ENCODE results near the gene KIF4A.

DNA sequence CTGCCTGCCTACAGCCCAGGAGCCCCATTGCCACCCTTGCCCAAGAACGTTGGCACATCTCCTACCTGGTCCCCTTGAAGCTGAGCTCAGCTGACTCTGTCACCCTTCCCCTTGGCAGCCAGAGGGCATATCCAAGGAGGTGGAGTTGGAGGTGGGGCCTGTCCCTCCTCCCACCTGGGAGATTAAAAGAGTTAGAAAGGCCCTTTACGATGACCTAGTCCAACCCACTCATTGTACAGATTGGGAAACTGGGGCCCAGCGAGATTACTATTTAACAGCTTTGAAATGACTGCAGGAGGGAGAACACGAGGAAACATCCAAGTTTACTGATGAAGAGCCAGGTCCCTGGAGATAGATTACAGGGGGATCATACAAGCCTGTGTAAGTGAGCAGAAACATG lies 29.8 kb upstream of the KIF4A start, which contains the start of gene P2RY4:
- TF ChIP-seq, protein P1, sequence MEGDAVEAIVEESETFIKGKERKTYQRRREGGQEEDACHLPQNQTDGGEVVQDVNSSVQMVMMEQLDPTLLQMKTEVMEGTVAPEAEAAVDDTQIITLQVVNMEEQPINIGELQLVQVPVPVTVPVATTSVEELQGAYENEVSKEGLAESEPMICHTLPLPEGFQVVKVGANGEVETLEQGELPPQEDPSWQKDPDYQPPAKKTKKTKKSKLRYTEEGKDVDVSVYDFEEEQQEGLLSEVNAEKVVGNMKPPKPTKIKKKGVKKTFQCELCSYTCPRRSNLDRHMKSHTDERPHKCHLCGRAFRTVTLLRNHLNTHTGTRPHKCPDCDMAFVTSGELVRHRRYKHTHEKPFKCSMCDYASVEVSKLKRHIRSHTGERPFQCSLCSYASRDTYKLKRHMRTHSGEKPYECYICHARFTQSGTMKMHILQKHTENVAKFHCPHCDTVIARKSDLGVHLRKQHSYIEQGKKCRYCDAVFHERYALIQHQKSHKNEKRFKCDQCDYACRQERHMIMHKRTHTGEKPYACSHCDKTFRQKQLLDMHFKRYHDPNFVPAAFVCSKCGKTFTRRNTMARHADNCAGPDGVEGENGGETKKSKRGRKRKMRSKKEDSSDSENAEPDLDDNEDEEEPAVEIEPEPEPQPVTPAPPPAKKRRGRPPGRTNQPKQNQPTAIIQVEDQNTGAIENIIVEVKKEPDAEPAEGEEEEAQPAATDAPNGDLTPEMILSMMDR (IDR thresholded peaks at IDR 0.05 in 2 of 3, conservative IDR thresholded peaks at IDR 0.05 in 1 of 3; ENCODE audit: borderline replicate concordance in 1 of 3, insufficient read depth in 1 of 3, low read depth in 2 of 3, low read length in 2 of 3), result no peak
- TF ChIP-seq CEBPB (IDR thresholded peaks at IDR 0.05; ENCODE audit: low read depth), result no peak
- TF ChIP-seq POLR2A (IDR thresholded peaks at IDR 0.05; ENCODE audit: borderline replicate concordance, extremely low read depth, insufficient read depth, insufficient read length), result no peak
- no peak for TF ChIP-seq EZH2phosphoT487 (IDR thresholded peaks at IDR 0.05; ENCODE audit: borderline replicate concordance)
- TF ChIP-seq POLR2AphosphoS5 (IDR thresholded peaks at IDR 0.05; ENCODE audit: low read depth, low read length), result no peak
- no peak for TF ChIP-seq YY1 (IDR thresholded peaks at IDR 0.05; ENCODE audit: extremely low read depth, insufficient replicate concordance, low read depth, low read length)
- TF ChIP-seq EZH2 (IDR thresholded peaks at IDR 0.05), result no peak
- TF ChIP-seq, protein P2, sequence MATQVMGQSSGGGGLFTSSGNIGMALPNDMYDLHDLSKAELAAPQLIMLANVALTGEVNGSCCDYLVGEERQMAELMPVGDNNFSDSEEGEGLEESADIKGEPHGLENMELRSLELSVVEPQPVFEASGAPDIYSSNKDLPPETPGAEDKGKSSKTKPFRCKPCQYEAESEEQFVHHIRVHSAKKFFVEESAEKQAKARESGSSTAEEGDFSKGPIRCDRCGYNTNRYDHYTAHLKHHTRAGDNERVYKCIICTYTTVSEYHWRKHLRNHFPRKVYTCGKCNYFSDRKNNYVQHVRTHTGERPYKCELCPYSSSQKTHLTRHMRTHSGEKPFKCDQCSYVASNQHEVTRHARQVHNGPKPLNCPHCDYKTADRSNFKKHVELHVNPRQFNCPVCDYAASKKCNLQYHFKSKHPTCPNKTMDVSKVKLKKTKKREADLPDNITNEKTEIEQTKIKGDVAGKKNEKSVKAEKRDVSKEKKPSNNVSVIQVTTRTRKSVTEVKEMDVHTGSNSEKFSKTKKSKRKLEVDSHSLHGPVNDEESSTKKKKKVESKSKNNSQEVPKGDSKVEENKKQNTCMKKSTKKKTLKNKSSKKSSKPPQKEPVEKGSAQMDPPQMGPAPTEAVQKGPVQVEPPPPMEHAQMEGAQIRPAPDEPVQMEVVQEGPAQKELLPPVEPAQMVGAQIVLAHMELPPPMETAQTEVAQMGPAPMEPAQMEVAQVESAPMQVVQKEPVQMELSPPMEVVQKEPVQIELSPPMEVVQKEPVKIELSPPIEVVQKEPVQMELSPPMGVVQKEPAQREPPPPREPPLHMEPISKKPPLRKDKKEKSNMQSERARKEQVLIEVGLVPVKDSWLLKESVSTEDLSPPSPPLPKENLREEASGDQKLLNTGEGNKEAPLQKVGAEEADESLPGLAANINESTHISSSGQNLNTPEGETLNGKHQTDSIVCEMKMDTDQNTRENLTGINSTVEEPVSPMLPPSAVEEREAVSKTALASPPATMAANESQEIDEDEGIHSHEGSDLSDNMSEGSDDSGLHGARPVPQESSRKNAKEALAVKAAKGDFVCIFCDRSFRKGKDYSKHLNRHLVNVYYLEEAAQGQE (IDR thresholded peaks at IDR 0.05; ENCODE audit: low read depth), result no peak
- no peak for TF ChIP-seq MAX (IDR thresholded peaks at IDR 0.05)
- TF ChIP-seq ATF3 (IDR thresholded peaks at IDR 0.05), result no peak
- no peak for TF ChIP-seq SP1 (IDR thresholded peaks at IDR 0.05; ENCODE audit: low read depth)
- TF ChIP-seq, protein P3, sequence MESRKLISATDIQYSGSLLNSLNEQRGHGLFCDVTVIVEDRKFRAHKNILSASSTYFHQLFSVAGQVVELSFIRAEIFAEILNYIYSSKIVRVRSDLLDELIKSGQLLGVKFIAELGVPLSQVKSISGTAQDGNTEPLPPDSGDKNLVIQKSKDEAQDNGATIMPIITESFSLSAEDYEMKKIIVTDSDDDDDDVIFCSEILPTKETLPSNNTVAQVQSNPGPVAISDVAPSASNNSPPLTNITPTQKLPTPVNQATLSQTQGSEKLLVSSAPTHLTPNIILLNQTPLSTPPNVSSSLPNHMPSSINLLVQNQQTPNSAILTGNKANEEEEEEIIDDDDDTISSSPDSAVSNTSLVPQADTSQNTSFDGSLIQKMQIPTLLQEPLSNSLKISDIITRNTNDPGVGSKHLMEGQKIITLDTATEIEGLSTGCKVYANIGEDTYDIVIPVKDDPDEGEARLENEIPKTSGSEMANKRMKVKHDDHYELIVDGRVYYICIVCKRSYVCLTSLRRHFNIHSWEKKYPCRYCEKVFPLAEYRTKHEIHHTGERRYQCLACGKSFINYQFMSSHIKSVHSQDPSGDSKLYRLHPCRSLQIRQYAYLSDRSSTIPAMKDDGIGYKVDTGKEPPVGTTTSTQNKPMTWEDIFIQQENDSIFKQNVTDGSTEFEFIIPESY (IDR thresholded peaks at IDR 0.05; ENCODE audit: extremely low read depth, insufficient replicate concordance, low read length), result no peak
- TF ChIP-seq RAD21 (IDR thresholded peaks at IDR 0.05; ENCODE audit: low read depth), result no peak
- TF ChIP-seq FOSL1 (IDR thresholded peaks at IDR 0.05; ENCODE audit: low read depth), result no peak

All from HCT116 (cell line).